Adrenal gland (tissue), 12 donors: Measurements from ENCODE around the gene B9D1. TPM values are rescaled to one million over a fixed set of nuclear protein-coding genes. Genes with fewer than 3 reads are reported as not detected.

Source experiments
- DNase-seq, 7 donors: peaks; one replicate each; pipeline ENCODE4 v3.0.0-alpha.2; 2019 to 2020
- H3K27ac ChIP-seq, 5 donors: fragments of 200-600 bp; sonication (generic) in 4 of 5; 1 replicate in 3 of 5; 2 replicates in 2 of 5; pipeline versions ENCODE4 v1.5.1 to v1.8.0; 2016 to 2020; ENCODE audit warnings: mild to moderate bottlenecking in 1 of 5
- H3K27me3 ChIP-seq: fragments of 200-600 bp; 2 replicates; pipeline ENCODE4 v1.8.0; 2021
- H3K36me3 ChIP-seq, 2 donors: fragments of 200-600 bp; replicated peaks in 1 of 2; 1 replicate in 1 of 2; 2 replicates in 1 of 2; pipeline versions ENCODE4 v1.5.1 to v1.8.0; 2018 to 2022
- H3K4me1 ChIP-seq, 2 donors: fragments of 200-600 bp; replicated peaks in 1 of 2; 1 replicate in 1 of 2; 2 replicates in 1 of 2; pipeline versions ENCODE4 v1.5.1 to v1.8.0; 2018 to 2021
- H3K4me3 ChIP-seq, 4 donors: fragments of 200-600 bp; sonication (generic) in 3 of 4; one replicate each; pipeline ENCODE4 v1.5.1; 2016 to 2018
- H3K9me3 ChIP-seq, 3 donors: fragments of 200-600 bp; sonication (generic) in 1 of 3; replicated peaks in 1 of 3; 1 replicate in 2 of 3; 2 replicates in 1 of 3; pipeline versions ENCODE4 v1.5.1 to v1.8.0; 2016 to 2021
- CTCF ChIP-seq, 6 experiments: fragments of 450-650 bp in 4 of 6; fragments of 200-600 bp in 2 of 6; sonication (generic) in 1 of 6; IDR thresholded peaks; 1 replicate in 5 of 6; 2 replicates in 1 of 6; pipeline versions ENCODE4 v1.5.1 to v1.8.0; 2016 to 2021; ENCODE audit warnings: antibody characterized with exemption in 6 of 6, mild to moderate bottlenecking in 2 of 6, moderate library complexity in 1 of 6
- POLR2A ChIP-seq, 2 donors: fragments of 450-650 bp; IDR thresholded peaks; one replicate each; pipeline ENCODE4 v1.6.1; 2017; ENCODE audit warnings: antibody characterized with exemption in 2 of 2, mild to moderate bottlenecking in 2 of 2, moderate library complexity in 1 of 2
- WGBS, 4 donors: extraction: QIAGEN DNeasy Blood & Tissue Kit in 2 of 4; methylation state at CpG; one replicate each; pipeline versions ENCODE4 v1.1.5 to v1.1.7; 2013 to 2017; 5-methylcytosine and 5-hydroxymethylcytosine counted together
- intact Hi-C, 2 donors: fragments of 100-400 bp; cut with DNase I; formaldehyde crosslinking; loops; one replicate each; pipeline versions ENCODE4 v1.14.1 to v1.15.0; 2022 to 2023
- polyA plus RNA-seq, 3 donors: library from polyadenylated mRNA; stranded (reverse); fragments of 200-250 nt in 2 of 3; fragments of 350-450 nt in 1 of 3; fragmentation: Illumina TruSeq in 1 of 3; extraction: RNeasy Lipid Tissue Mini Kit (QIAGEN cat#74804) in 1 of 3; gene quantifications; one replicate each; pipeline ENCODE4 v1.2.3, GENCODE V29; 2013 to 2014
- total RNA-seq, 9 donors: library from RNA; depleted of rRNA in 4 of 9; stranded (reverse); fragments of >200 nt in 4 of 9; fragments of 120-200 nt in 1 of 9; fragmentation: NEBNext Ultra II Directional in 1 of 9; extraction: Animal tissue kit (Norgen Biotek cat#: 25700) in 1 of 9; gene quantifications; one replicate each; pipeline versions ENCODE4 v1.1.0 to v1.2.4, GENCODE V29; 2013 to 2023
- donor health status: healthy with polysubstance abuse.
- donor health status: Bipolar disorder and iron deficiency.
- donor health status: DM: yes; HTN: yes; CAD: no.
- donor health status: DM: no; HTN: no; CAD: no.
- donor health status: DM: no; HTN: no; CAD: no.
- donor health status: DM: yes; HTN: yes; CAD: no.

B9D1 gene
- total and polyA plus RNA-seq, 12 donors: 19.3 to 67.7 (median 30.1) TPM

GRCh38 chr17:19312406-19312805 is 50.1 kb downstream of the B9D1 start:
- Histone ChIP-seq H3K4me1 (peaks cover 6 to 12% of the 10 kb centered on the region in 2 donors), H3K4me3 (no peak overlapping the region), H3K36me3 (peaks cover 0 to 35% of the 10 kb centered on the region in 2 donors), H3K27ac (peak overlapping the region in 1 of 5 donors; percentile 36), H3K9me3 (no peaks in the 10 kb centered on the region), H3K27me3 (no peaks in the 10 kb centered on the region)
- peak in 1 of 7 donors; percentile 11 for DNase-seq
- TF ChIP-seq POLR2A (IDR thresholded peaks at IDR 0.05): no peak
- TF ChIP-seq CTCF (IDR thresholded peaks at IDR 0.05): no peak
- 91 to 100% (median 95%) methylated on average over 4 to 7 of the region's 7 CpGs for WGBS, 4 donors
- intact Hi-C loops: no loop called here

GRCh38 chr17:19311421-19312215 is 50.9 kb downstream of the B9D1 start:
- WGBS, 4 donors: 71 to 85% (median 80%) methylated on average over 6 of the region's 6 CpGs
- Histone ChIP-seq H3K9me3 (no peaks in the 10 kb centered on the region), H3K4me1 (peaks cover 0 to 4% of the 10 kb centered on the region in 2 donors), H3K27me3 (no peaks in the 10 kb centered on the region), H3K27ac (peak overlapping the region in 2 of 5 donors; percentile 36 to 38), H3K4me3 (no peak overlapping the region), H3K36me3 (peaks cover 0 to 35% of the 10 kb centered on the region in 2 donors)
- intact Hi-C loops: no loop called here
- TF ChIP-seq POLR2A (IDR thresholded peaks at IDR 0.05): no peak
- TF ChIP-seq CTCF (IDR thresholded peaks at IDR 0.05): no peak
- peak in 2 of 7 donors; percentile 22 to 27 for DNase-seq

- Histone ChIP-seq H3K4me1 (peaks cover 0 to 1% of the 10 kb centered on the region in 2 donors), H3K27me3 (no peaks in the 10 kb centered on the region), H3K9me3 (no peaks in the 10 kb centered on the region), H3K27ac (no peak overlapping the region), H3K36me3 (peaks cover 0 to 35% of the 10 kb centered on the region in 2 donors), H3K4me3 (no peak overlapping the region)
- intact Hi-C loops: no loop called here
- WGBS, 4 donors: 94 to 97% (median 95%) methylated on average over 4 to 5 of the region's 5 CpGs
- DNase-seq: peak in 1 of 7 donors; percentile 5
- TF ChIP-seq POLR2A (IDR thresholded peaks at IDR 0.05) (no peak), CTCF (IDR thresholded peaks at IDR 0.05) (no peak)
These were observed 51.5 kb downstream of the B9D1 start for GRCh38 chr17:19311016-19311415.

GRCh38 chr17:19310151-19310550 is 52.4 kb downstream of the B9D1 start:
- intact Hi-C loops: no loop called here
- Histone ChIP-seq H3K27me3 (no peaks in the 10 kb centered on the region), H3K4me3 (no peak overlapping the region), H3K36me3 (peaks cover 0 to 32% of the 10 kb centered on the region in 2 donors), H3K9me3 (no peaks in the 10 kb centered on the region), H3K4me1 (peaks cover 0 to 10% of the 10 kb centered on the region in 2 donors), H3K27ac (no peak overlapping the region)
- 88 to 89% (median 89%) methylated on average over 4 of the region's 4 CpGs for WGBS, 4 donors
- DNase-seq: peak in 1 of 7 donors; percentile 7
- no peak for TF ChIP-seq CTCF (IDR thresholded peaks at IDR 0.05)
- no peak for TF ChIP-seq POLR2A (IDR thresholded peaks at IDR 0.05)
